ENCODE results near the gene PRKAA1.
"Not testable (repeated sequence)": the region's sequence is repeated elsewhere in the genome, so short reads cannot be mapped to it uniquely, and the experiment has no call there.

PRKAA1 gene

GRCh38 chr5:40733434-40733833, 64.7 kb downstream of the PRKAA1 start:
- peak; percentile 9 for DNase-seq (ENCODE audit: low read depth)

DNA sequence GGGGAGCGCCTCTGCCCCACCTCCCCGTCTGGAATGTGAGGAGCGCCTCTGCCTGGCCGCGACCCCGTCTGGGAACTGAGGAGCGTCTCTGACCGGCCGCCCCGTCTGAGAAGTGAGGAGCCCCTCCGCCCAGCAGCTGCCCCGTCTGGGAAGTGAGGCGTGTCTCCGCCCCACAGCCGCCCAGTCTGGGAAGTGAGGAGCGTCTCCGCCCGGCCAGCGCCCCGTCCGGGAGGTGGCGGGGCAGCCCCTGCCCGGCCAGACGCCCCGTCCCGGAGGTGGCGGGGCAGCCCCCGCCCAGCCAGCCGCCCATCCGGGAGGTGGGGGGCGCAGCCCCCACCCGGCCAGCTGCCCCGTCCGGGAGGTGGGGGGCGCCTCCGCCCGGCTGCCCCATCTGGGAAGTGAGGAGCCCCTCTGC, 75.7 kb downstream of the PRKAA1 start:
- not testable (repeated sequence) for DNase-seq (ENCODE audit: low read depth)

- DNase-seq (ENCODE audit: low read depth), result no peak
Measured at GRCh38 chr5:40720069-40720468, 78.1 kb downstream of the PRKAA1 start.

GRCh38 chr5:40717281-40717680, 80.9 kb downstream of the PRKAA1 start:
- peak; percentile 62 for DNase-seq (ENCODE audit: low read depth)

DNA sequence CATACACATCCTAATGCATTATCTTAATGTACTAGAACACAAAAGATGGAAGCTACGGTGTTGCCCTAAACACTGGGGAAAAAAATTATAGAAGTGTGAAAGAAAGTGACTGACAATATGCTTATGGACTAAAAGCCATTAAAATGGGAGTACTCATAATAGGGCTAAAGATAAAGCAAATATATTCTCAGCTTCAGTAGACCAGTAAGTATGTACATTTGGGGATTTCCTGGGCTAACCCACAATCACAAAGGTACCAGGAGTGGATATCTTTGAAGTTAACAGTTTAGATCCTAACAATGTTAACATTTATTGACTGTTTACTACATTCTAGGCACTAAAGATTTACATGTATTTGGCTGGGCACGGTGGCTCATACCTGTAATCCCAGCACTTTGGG, 81.6 kb downstream of the PRKAA1 start:
- DNase-seq (ENCODE audit: low read depth), result no peak

DNA sequence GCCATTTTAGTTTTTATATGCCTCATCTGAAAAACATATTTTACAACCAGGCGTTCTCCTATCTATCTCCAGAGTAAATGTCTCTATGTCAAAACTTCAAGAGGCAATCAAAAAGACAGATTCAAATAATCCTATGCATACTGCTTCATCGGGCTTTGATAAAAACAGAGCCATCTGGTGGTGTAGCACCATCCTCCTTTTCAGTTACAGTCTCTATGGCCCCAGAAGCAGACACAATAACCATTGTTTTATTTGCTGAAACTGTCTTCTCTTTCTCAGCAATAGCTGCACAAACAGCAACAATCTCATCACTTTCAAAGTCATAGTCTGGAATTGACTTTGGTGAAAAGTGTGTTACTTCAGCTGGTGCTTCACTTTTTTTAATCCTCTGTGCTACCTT, 82.2 kb downstream of the PRKAA1 start:
- peak; percentile 14 for DNase-seq (ENCODE audit: low read depth)

- no peak for DNase-seq (ENCODE audit: low read depth)
Measured at GRCh38 chr5:40714001-40714400, 84.2 kb downstream of the PRKAA1 start.

- not testable (repeated sequence) for DNase-seq (ENCODE audit: low read depth)
Measured at GRCh38 chr5:40710575-40710974, 87.6 kb downstream of the PRKAA1 start.
